Measurements from ENCODE around the gene PAIP2. TPM values are rescaled to one million over a fixed set of nuclear protein-coding genes. Genes with fewer than 3 reads are reported as not detected.

PAIP2 gene
- total and polyA plus RNA-seq, 8 donors, result 66.8 to 171 (median 137) TPM

DNA sequence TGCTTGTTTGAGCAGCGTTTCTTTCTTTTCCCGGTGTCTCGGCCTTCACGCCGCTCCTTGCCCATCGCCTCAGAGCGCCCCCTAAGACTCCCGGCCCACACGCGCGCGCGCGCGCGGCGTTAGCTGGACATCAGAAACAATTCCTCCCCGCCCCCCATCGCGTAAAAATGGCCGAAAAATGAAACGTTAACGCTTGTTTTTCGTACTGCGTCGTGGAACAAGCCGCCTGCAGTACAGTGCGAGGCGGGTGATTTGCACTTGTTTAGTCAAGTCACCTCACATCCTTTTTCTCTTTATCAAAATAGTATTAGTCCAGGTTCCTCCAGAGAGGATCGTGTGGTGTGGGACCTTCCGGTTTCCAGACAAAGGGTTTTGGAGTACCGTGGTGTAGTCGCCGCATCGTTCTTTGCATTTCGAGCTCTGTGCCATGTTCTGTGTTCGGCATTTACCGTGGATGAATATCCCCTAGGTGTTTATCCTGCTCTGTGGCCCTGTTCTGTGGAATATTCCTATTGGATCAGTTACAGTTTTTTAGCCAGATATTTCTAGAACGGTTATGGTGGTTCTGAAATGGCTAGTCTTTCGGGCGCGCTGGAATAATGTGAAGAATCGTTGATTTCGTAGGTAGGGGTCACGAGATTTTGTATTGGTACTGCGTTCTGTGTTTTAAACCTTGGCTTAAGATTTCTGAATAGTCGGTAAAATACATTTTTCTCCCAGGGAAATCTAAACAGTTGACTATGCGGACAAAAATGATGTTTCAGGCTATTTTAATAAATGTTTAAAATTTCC is 47.1 kb upstream of the PAIP2 start:
- TF ChIP-seq, protein P1, sequence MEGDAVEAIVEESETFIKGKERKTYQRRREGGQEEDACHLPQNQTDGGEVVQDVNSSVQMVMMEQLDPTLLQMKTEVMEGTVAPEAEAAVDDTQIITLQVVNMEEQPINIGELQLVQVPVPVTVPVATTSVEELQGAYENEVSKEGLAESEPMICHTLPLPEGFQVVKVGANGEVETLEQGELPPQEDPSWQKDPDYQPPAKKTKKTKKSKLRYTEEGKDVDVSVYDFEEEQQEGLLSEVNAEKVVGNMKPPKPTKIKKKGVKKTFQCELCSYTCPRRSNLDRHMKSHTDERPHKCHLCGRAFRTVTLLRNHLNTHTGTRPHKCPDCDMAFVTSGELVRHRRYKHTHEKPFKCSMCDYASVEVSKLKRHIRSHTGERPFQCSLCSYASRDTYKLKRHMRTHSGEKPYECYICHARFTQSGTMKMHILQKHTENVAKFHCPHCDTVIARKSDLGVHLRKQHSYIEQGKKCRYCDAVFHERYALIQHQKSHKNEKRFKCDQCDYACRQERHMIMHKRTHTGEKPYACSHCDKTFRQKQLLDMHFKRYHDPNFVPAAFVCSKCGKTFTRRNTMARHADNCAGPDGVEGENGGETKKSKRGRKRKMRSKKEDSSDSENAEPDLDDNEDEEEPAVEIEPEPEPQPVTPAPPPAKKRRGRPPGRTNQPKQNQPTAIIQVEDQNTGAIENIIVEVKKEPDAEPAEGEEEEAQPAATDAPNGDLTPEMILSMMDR (IDR thresholded peaks at IDR 0.05), result no peak
- peak overlapping the region; percentile 98 to 100 for H3K27ac ChIP-seq
- intact Hi-C loops (cut with DNase I), result no loop called here
- ATAC-seq (peak; percentile 68), DNase-seq (peak; percentile 81 to 92 (median 89))
- H3K27me3 ChIP-seq, result no peaks in the 10 kb centered on the region
- H3K36me3 ChIP-seq, result no peaks in the 10 kb centered on the region
- H3K4me3 ChIP-seq, result peak overlapping the region; percentile 78 to 84
- H3K4me1 ChIP-seq, result peaks cover 39 to 47% of the 10 kb centered on the region in 2 donors
- H3K9me3 ChIP-seq, result no peaks in the 10 kb centered on the region

- intact Hi-C loops (cut with DNase I), result no loop called here
- no peak for ATAC-seq
- TF ChIP-seq, protein P1 (IDR thresholded peaks at IDR 0.05), result no peak
- H3K36me3 ChIP-seq, result no peaks in the 10 kb centered on the region
- no peak for DNase-seq
- H3K4me3 ChIP-seq, result peak overlapping the region; percentile 78 to 84
- peaks cover 45 to 57% of the 10 kb centered on the region in 2 donors for H3K4me1 ChIP-seq
- no peaks in the 10 kb centered on the region for H3K27me3 ChIP-seq
- no peaks in the 10 kb centered on the region for H3K9me3 ChIP-seq
- H3K27ac ChIP-seq, result peak overlapping the region; percentile 98 to 100
Measured at GRCh38 chr5:139295346-139296057, 46.2 kb upstream of the PAIP2 start.

- H3K4me3 ChIP-seq, result peak overlapping the region in 1 of 2 donors; percentile 78
- H3K9me3 ChIP-seq, result no peaks in the 10 kb centered on the region
- TF ChIP-seq, protein P1 (IDR thresholded peaks at IDR 0.05), result no peak
- no peaks in the 10 kb centered on the region for H3K27me3 ChIP-seq
- no peak overlapping the region for H3K27ac ChIP-seq
- intact Hi-C loops (cut with DNase I), result no loop called here
- peaks cover 45 to 62% of the 10 kb centered on the region in 2 donors for H3K4me1 ChIP-seq
- ATAC-seq (no peak), DNase-seq (no peak)
- H3K36me3 ChIP-seq, result no peaks in the 10 kb centered on the region
Measured at GRCh38 chr5:139296198-139296597, 45.5 kb upstream of the PAIP2 start.

DNA sequence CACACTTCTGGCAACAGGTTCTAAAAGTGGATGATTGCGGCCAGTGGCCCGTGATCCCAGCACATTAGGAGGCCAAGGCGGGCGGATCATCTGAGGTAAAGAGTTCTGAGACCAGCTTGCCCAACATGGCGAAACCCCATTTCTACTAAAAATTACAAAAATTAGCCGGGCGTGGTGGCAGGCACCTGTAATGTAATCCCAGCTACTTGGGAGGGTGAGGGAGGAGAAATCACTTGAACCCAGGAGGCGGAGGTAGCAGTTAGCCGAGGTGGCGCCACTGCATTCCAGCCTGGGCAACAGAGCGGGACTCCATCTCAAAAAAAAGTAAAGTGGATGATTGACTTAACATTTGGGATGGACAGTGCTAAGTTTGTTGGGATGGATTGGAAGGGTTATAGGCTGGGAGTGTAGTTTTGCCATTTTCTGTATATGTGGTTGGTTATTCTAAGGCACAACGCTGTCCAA is 44.8 kb upstream of the PAIP2 start:
- Histone ChIP-seq H3K27ac (no peak overlapping the region), H3K36me3 (no peaks in the 10 kb centered on the region), H3K9me3 (no peaks in the 10 kb centered on the region), H3K27me3 (no peaks in the 10 kb centered on the region), H3K4me1 (peaks cover 45 to 69% of the 10 kb centered on the region in 2 donors), H3K4me3 (no peak overlapping the region)
- no peak for DNase-seq
- no peak for ATAC-seq
- intact Hi-C loops (cut with DNase I), result no loop called here
- TF ChIP-seq, protein P1 (IDR thresholded peaks at IDR 0.05), result no peak
